NB4 (cell line): ENCODE data around the gene PRR29.

Experiments used
- DNase-seq: peaks from one replicate; pipeline ENCODE4 v3.0.0; 2010; ENCODE audit warnings: low read depth
- H3K4me3 ChIP-seq: one replicate; pipeline ENCODE4 v1.5.1; 2011; ENCODE audit warnings: mild to moderate bottlenecking, low read depth, low read length, moderate library complexity
- CTCF ChIP-seq: IDR thresholded peaks from one replicate; pipeline ENCODE4 v1.5.1; 2012; ENCODE audit warnings: low read depth, low read length
- MAX ChIP-seq: IDR thresholded peaks from 2 replicates; pipeline ENCODE4 v1.6.1; 2011; ENCODE audit warnings: low read depth, low read length
- MYC ChIP-seq: IDR thresholded peaks from 2 replicates; pipeline ENCODE4 v1.6.1; 2011; ENCODE audit warnings: low read depth, low read length
- POLR2A ChIP-seq: IDR thresholded peaks from 2 replicates; pipeline ENCODE4 v1.6.1; 2011; ENCODE audit warnings: mild to moderate bottlenecking; ENCODE audit not compliant: insufficient read length; ENCODE audit errors: extremely low read depth

PRR29 gene

GRCh38 chr17:64022611-64023063, 24.5 kb downstream of the PRR29 start:
- TF ChIP-seq MYC = no peak
- no peak for TF ChIP-seq CTCF
- H3K4me3 ChIP-seq = no peak overlapping the region
- no peak for DNase-seq

GRCh38 chr17:64024215-64024654, 26.1 kb downstream of the PRR29 start:
- no peak for TF ChIP-seq MYC
- TF ChIP-seq CTCF = no peak
- TF ChIP-seq POLR2A = no peak
- TF ChIP-seq MAX = no peak
- peak; percentile 36 for DNase-seq
- H3K4me3 ChIP-seq = no peak overlapping the region

DNA sequence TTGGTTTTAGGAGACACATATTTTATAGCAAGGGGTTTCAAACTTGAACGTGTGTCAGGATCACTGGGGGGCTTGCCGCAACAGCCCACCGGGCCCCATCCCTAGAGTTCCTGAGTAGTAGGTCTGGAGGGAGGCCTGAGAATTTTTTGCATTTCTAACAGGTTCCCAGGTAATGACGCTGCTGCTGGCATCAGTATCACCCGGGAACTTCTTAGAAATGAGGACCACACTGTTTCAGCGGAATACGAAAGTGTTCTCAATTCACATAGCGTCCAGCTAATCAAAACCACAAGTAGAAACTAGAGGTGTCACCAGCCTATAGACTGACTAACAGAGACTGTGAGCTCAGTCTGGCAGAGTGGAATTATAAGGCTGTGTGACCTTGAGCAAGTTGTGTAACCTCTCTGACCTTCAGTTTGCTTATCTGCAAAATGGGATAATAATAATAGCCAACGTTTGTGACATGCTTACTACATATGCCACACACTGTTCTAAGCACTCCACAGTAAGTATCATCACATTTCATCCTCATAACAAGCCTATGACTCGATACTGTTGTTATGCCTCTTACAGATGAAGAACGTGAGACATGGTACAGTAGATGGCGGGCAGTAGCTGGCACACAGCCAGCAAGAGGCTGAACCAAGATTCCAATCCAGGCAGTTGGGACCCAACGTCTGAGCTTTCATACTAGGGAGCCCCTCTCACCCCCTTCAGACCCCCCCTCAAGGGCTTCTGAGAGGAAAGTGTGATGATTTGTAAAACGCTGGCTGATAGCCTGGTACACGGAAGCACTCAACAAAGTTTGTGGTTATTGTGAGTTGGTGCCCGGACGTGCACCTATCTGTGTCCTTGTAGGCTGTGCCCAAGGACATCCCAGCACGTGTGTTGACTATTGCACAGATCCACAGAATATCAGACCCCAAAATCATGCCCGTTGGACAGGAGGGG, 26.9 kb downstream of the PRR29 start:
- no peak overlapping the region for H3K4me3 ChIP-seq
- no peak for DNase-seq
- TF ChIP-seq POLR2A = no peak
- TF ChIP-seq MYC = no peak
- TF ChIP-seq CTCF = no peak
- no peak for TF ChIP-seq MAX

GRCh38 chr17:64025732-64026294, 27.7 kb downstream of the PRR29 start:
- no peak overlapping the region for H3K4me3 ChIP-seq
- peak; percentile 83 for DNase-seq

More at GRCh38 chr17:64025732-64026294, 27.7 kb downstream of the PRR29 start:
- TF ChIP-seq MYC (0 out of 2 replicates have a peak, but pooled peaks have one; percentile 8), MAX (peak; percentile 59; the same call in 1 of the 2 replicates), POLR2A (no peak), CTCF (peak; percentile 93)
